Effector CD4-positive, alpha-beta T cell (primary cell): ENCODE measurements around the gene ATP2A2.
A peak's percentile ranks its signal among the peaks of the same experiment; 100 is the strongest.
"Not testable (repeated sequence)": the region's sequence is repeated elsewhere in the genome, so short reads cannot be mapped to it uniquely, and the experiment has no call there.

Experiments used
- DNase-seq: peaks from one replicate; pipeline ENCODE4 v3.0.0-alpha.2; 2020

Gene ATP2A2

GRCh38 chr12:110343736-110344555 lies 62.9 kb downstream of the ATP2A2 start:
- DNase-seq: no peak

- DNase-seq: no peak
Observed at GRCh38 chr12:110344657-110345056, 63.6 kb downstream of the ATP2A2 start.

GRCh38 chr12:110345176-110345661 lies 64.2 kb downstream of the ATP2A2 start:
- DNase-seq: no peak

- no peak for DNase-seq
Observed at GRCh38 chr12:110345963-110346362, 64.9 kb downstream of the ATP2A2 start.

GRCh38 chr12:110347767-110348166 lies 66.7 kb downstream of the ATP2A2 start:
- DNase-seq: no peak

GRCh38 chr12:110348431-110349059 lies 67.5 kb downstream of the ATP2A2 start:
- no peak for DNase-seq

- no peak for DNase-seq
Observed at GRCh38 chr12:110349096-110349495, 68.0 kb downstream of the ATP2A2 start.

- DNase-seq: peak; percentile 20
Observed at GRCh38 chr12:110349514-110350151, 68.6 kb downstream of the ATP2A2 start.

- no peak for DNase-seq
Observed at GRCh38 chr12:110351119-110351518, 70.1 kb downstream of the ATP2A2 start.

- DNase-seq: no peak
Observed at GRCh38 chr12:110352401-110352800, 71.4 kb downstream of the ATP2A2 start.

GRCh38 chr12:110353211-110353965 lies 72.3 kb downstream of the ATP2A2 start:
- no peak for DNase-seq

GRCh38 chr12:110354172-110354780 lies 73.2 kb downstream of the ATP2A2 start:
- no peak for DNase-seq

GRCh38 chr12:110355073-110355472 lies 74.0 kb downstream of the ATP2A2 start:
- peak; percentile 11 for DNase-seq

GRCh38 chr12:110358384-110359097 lies 77.5 kb downstream of the ATP2A2 start:
- not testable (repeated sequence) for DNase-seq

- DNase-seq: no peak
Observed at GRCh38 chr12:110361216-110361615, 80.2 kb downstream of the ATP2A2 start.

- no peak for DNase-seq
Observed at GRCh38 chr12:110365489-110366320, 84.7 kb downstream of the ATP2A2 start.

GRCh38 chr12:110366321-110367142 lies 85.5 kb downstream of the ATP2A2 start:
- DNase-seq: no peak

GRCh38 chr12:110367181-110367864 lies 86.3 kb downstream of the ATP2A2 start:
- no peak for DNase-seq

- DNase-seq: no peak
Observed at GRCh38 chr12:110369992-110370391, 88.9 kb downstream of the ATP2A2 start.
